ENCODE measurements around the gene RPSA.

DNA sequence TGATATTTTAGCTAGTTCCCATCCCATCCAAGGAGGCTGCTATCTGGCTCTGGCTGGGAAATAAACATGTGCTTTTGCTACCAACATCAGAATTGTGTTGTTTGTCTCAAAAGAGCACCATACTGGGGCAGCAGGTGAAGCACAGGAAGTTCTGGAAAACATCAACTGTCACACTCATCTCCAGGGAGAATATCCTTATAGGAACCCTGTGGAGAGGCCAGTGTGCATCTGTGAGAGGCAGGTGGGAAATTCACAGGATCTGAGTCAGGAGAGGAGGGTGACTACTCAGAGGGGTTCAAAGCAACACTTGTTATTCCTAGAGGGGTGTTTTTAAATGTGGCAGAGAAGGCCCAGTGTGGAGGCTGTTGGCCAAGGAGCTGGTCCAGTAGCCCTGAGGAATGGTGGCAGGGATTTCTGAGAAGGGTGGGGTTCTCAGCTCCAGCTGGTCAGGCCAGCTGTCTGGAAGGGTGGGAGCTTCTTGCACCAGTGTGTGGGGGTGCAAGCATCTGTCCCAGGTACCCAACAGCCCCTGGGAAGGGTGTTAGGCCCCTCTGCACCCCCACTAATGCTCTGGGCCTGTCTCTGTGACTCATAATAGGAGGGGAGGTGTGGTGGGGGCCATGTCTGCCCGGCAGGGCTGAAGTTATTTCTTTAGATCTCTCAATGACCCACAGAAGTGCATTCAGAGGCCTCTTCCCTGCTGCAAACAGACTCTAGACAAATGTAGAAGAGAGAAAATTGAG lies 28.7 kb downstream of the RPSA start:
- TF ChIP-seq, protein P1, sequence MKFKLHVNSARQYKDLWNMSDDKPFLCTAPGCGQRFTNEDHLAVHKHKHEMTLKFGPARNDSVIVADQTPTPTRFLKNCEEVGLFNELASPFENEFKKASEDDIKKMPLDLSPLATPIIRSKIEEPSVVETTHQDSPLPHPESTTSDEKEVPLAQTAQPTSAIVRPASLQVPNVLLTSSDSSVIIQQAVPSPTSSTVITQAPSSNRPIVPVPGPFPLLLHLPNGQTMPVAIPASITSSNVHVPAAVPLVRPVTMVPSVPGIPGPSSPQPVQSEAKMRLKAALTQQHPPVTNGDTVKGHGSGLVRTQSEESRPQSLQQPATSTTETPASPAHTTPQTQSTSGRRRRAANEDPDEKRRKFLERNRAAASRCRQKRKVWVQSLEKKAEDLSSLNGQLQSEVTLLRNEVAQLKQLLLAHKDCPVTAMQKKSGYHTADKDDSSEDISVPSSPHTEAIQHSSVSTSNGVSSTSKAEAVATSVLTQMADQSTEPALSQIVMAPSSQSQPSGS (CRISPR knock-in tag; IDR thresholded peaks at IDR 0.05; ENCODE audit: borderline replicate concordance, low read depth), result no peak
- TF ChIP-seq SP1 (CRISPR knock-in tag; conservative IDR thresholded peaks at IDR 0.05) (no peak), MXD4 (CRISPR knock-in tag; IDR thresholded peaks at IDR 0.05; ENCODE audit: borderline replicate concordance) (no peak)
- TF ChIP-seq, protein P2, sequence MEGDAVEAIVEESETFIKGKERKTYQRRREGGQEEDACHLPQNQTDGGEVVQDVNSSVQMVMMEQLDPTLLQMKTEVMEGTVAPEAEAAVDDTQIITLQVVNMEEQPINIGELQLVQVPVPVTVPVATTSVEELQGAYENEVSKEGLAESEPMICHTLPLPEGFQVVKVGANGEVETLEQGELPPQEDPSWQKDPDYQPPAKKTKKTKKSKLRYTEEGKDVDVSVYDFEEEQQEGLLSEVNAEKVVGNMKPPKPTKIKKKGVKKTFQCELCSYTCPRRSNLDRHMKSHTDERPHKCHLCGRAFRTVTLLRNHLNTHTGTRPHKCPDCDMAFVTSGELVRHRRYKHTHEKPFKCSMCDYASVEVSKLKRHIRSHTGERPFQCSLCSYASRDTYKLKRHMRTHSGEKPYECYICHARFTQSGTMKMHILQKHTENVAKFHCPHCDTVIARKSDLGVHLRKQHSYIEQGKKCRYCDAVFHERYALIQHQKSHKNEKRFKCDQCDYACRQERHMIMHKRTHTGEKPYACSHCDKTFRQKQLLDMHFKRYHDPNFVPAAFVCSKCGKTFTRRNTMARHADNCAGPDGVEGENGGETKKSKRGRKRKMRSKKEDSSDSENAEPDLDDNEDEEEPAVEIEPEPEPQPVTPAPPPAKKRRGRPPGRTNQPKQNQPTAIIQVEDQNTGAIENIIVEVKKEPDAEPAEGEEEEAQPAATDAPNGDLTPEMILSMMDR (IDR thresholded peaks at IDR 0.05), result no peak

Measured in WTC11 (cell line).